NCI-H460 (cell line): ENCODE data around the gene IL13RA1. TPM values are rescaled to one million over a fixed set of nuclear protein-coding genes. Genes with fewer than 3 reads are reported as not detected.
A peak's percentile ranks its signal among the peaks of the same experiment; 100 is the strongest.
"Not testable (repeated sequence)": the region's sequence is repeated elsewhere in the genome, so short reads cannot be mapped to it uniquely, and the experiment has no call there.

Source experiments
- DNase-seq: peaks from one replicate; pipeline ENCODE4 v3.0.0-alpha.2; 2016; ENCODE audit warnings: low read depth; ENCODE audit errors: extremely low read depth
- total RNA-seq: library from RNA; depleted of rRNA; stranded (reverse); fragments of >200 nt; shearing (Covaris generic); gene quantifications from 2 replicates; pipeline ENCODE4 v1.2.3, GENCODE V29; 2014

IL13RA1 gene
- total RNA-seq, 1 experiment from 2014 or later, result 43.0 TPM

GRCh38 chrX:118727686-118728339, 407 bp downstream of the IL13RA1 start:
- peak; percentile 2 for DNase-seq

- no peak for DNase-seq
These were observed 1.7 kb downstream of the IL13RA1 start for GRCh38 chrX:118729042-118729652.

- no peak for DNase-seq
These were observed 3.3 kb downstream of the IL13RA1 start for GRCh38 chrX:118730500-118731247.

GRCh38 chrX:118732551-118732950, 5.1 kb downstream of the IL13RA1 start:
- DNase-seq, result not testable (repeated sequence)

DNA sequence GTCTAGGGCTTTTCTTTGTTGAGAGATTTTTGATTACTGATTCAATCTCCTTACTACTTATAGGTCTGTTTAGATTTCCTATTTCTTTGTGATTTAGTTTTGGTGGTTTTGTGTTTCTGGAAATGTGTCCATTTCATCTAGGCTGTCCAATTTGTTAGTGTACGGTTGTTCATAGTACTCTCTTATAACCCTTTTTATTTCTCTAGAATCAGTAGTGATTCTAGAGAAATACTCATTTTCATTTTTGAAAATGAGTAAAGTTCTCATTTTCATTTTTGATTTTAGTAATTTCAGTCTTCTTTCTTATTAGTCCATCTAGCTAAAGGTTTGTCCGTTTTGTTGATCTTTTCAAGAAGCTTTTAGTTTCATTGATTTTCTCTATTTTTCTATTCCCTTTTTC, 7.5 kb downstream of the IL13RA1 start:
- no peak for DNase-seq

GRCh38 chrX:118736394-118737010, 9.1 kb downstream of the IL13RA1 start:
- no peak for DNase-seq

- no peak for DNase-seq
These were observed 12.2 kb downstream of the IL13RA1 start for GRCh38 chrX:118739577-118739976.

GRCh38 chrX:118740276-118740889, 13.0 kb downstream of the IL13RA1 start:
- no peak for DNase-seq

DNA sequence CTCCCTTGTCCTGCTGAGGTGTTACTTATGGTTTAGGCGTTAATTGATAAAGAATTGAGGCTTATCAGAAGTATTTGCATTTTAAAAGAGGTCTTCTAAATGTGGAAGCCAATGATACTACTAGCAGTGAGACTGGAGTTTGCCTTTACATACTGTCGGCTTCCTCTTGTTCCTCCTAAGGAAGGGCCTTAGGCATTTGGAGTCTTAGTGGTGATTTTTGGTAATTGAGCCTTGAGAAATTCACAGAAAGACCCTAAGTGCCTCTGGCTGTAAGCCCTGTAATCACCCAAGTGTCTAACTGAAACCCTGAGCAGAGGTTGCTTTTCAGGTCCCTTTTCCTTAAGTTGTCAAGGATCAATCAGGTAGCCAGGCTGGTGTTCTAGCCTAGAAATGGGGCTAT, 14.8 kb downstream of the IL13RA1 start:
- DNase-seq, result no peak

DNA sequence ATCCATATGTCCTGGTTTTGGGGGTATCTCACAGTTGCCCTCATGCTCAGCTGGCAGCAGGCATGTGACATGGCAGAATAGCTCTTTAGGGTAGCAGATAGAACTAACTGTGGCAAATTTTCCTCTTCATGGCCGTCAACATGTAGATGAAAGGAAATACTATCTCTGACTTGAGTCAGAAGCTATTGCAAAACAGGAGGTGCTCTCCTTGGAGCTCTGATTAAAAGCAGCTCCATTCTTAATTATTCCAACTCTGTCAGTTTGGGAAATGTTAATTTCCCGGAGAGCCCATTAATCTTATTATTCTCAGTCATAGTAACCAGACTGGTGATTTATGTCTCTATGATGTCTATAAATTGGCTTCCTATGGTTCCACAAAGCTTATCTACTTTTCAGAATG, 18.2 kb downstream of the IL13RA1 start:
- DNase-seq, result no peak

DNA sequence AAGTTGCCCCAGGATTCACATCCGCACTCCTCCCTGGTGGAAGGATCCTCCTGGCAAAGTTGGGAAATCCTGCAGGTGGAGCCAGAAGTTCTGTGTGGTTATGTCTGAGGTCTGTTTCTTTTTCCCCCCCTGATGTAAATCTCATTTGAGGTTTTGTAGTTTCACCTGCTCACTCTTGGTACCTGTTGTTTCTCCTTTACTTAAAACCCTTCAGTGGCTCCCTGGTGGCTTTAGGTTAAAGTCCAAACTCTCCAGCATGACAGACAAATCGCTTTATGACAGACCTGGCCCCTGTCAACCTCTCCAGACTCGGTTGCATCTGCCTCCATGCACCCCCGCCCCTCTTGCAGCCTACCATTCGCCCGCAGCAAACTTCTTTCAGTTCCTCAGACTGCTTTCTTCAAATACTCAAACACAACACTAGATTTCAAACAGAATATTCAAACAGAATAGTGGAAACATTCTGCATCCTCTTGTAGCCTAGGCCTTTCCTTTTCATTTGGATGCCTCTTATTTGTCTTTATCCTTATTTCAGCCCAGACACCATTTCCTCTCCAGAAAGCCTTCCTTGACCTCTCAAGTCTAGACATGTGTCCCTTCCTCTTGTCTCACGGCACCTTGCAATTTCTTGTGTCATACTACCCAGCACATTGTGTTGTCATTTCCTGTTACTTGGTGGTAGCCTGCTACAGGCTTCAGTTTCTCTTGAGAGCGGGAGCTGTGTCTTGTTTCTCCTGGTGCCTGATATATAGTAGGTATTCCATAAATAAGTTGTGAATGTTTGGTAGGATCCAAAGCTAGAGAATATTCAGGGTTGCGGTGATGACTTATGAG, 24.8 kb downstream of the IL13RA1 start:
- DNase-seq, result no peak

- no peak for DNase-seq
These were observed 28.2 kb downstream of the IL13RA1 start for GRCh38 chrX:118755633-118756032.

- no peak for DNase-seq
These were observed 28.7 kb downstream of the IL13RA1 start for GRCh38 chrX:118756101-118756500.

DNA sequence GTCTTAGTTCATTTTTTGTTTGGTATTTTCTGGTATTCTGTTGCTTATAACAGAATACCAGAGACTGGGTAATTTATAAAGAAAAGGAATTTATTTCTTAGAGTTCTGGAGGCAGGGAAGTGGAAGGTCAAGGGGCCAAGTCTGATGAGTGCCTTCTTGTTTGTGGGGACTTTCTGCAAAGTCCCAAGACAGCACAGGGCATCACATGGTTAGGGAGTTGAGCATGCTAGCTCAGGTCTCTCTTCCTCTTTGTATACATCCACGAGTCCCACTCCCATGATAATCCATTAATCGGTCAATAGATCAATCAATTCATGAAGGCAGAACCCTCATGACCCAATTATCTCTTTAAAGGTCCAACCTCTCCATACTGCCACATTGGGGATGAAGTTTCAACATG, 31.1 kb downstream of the IL13RA1 start:
- no peak for DNase-seq

GRCh38 chrX:118760025-118760424, 32.6 kb downstream of the IL13RA1 start:
- no peak for DNase-seq

- no peak for DNase-seq
These were observed 34.7 kb downstream of the IL13RA1 start for GRCh38 chrX:118761939-118762707.

GRCh38 chrX:118763489-118763888, 36.1 kb downstream of the IL13RA1 start:
- no peak for DNase-seq

DNA sequence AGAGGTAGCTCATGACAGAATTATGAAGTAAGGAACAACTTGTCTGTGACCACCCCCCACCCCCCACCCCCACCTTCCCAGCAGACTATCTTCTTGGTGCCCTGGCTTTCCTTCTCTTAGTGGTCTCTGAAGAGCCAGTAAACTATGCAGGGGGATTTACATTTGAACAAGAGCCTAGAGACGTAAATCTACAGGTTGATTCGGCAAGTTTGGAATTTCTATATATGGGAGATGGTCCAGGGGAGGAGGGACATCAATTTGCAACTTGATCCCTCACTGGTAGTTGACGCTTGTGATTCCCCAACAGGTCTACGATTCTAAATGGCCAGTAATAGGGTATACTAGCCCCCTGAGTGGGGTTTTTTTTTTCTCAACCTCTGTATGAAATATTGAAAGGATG, 36.7 kb downstream of the IL13RA1 start:
- no peak for DNase-seq

- DNase-seq, result no peak
These were observed 42.8 kb downstream of the IL13RA1 start for GRCh38 chrX:118770133-118770760.
